HG03439 (cell line): ENCODE results near the gene KRTAP13-2.

Experiments used
- ATAC-seq: cut with Tn5 transposase; IDR thresholded peaks from one replicate; pipeline ENCODE4 v1.9.1; 2021; ENCODE audit warnings: mild to moderate bottlenecking, moderate library complexity; ENCODE audit not compliant: unreplicated experiment

KRTAP13-2 gene, protein sequence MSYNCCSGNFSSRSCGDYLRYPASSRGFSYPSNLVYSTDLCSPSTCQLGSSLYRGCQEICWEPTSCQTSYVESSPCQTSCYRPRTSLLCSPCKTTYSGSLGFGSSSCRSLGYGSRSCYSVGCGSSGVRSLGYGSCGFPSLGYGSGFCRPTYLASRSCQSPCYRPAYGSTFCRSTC

DNA sequence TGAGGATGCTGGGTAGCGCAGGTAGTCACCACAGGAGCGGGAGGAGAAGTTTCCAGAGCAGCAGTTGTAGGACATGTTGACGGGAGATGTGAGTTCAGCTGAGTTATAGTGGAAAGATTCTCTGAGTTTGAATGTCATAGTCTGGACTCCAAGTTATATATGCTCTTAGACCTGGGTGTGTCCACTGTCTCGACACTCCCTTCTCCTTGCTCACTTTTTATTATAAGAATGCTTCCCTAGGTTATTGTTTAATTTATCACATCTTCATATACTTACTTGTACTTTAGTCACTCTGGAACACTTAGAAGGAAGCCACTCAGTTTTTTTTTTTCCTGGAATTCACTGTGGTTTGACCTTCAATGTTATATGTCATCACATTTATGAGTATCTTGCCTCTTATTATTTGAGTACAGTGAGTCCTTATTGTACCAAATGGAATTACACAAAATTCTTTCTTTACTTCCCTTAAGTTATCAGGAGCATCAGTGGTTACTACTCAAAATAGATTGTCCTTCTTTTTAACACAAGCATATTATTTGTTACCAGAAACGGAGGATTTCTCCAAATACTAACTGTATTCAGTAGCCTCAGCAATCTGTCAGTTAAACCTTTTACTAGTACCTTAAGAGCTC lies at the start of gene KRTAP13-2:
KRTAP13-2 (minus strand) TSS at position 133 of the 632 bp plus-strand sequence; CDS start at position 75, 58 bp downstream.
- no peak for ATAC-seq

DNA sequence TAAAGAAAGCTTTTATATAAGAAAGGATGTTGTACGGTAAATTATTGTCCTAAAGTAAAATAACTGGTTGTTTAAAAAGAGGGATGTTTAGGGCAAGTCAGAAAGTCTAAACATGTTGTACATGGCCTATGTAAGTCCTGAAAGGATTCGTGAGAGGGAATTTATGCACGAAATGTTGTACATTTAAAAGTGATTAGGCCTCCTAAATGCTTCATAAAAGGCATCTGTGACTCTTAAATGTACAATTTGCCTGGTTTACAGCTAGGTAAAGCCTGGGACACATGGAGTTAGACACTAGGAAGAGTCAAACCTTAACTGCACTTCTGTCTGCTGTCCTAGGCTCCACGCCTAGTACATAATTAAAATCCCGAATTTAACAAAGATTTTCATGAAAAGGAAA lies 43.9 kb upstream of the KRTAP13-2 start:
- no peak for ATAC-seq

DNA sequence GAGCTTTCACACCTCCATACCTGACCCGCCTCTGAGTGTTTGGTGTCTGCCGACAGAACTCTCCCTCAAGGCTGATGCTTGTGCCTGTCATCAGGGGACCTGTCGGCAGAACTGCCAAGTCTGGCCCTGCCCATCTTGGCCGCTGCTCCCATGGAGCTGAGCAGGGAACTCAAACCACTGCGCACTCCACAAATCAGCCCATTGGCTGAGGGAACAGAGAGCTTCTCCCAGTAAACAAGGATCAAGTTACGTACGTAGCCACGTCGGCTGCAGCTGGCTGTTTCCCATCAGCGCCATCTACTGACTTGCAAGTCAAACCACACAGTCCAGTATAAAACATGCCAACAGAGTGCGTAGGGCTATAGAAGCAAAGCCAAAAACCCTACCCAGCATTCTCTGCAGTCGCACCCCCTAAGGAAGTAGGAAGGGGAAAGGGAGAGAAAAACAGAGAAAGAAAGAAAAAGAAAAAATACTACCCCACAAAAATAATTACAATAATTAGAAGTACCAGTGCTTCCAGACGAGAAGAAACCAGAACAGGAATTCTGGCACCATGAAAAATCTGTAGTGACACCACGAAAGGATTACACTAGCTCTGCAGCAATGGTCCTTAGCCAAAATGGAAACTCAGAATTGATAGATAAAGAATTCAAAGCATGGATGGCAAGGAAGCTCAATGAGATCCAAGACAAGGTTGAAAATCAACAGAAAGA lies 36.9 kb upstream of the KRTAP13-2 start:
- no peak for ATAC-seq

DNA sequence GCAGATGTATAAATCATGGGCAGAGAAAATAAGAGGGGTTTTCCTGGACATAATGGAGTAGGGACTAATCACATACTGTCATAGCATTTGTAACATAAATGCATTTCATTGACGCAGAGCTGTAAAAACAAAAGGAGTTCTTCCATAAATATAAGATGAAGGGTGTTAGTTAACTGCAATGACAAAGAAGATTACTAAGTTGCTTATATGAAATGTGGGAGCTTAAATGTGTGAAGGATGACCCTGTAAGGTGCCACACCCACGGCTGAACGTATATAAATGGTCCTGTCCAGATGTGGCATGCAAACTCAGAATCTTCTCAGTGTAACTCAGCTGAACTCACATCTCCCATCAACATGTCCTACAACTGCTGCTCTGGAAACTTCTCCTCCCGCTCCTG lies 23.7 kb upstream of the KRTAP13-2 start, which contains the start of gene KRTAP13-1:
KRTAP13-1 (plus strand) TSS at position 301 of the 400 bp plus-strand sequence; CDS start at position 357, 56 bp downstream.
- no peak for ATAC-seq

DNA sequence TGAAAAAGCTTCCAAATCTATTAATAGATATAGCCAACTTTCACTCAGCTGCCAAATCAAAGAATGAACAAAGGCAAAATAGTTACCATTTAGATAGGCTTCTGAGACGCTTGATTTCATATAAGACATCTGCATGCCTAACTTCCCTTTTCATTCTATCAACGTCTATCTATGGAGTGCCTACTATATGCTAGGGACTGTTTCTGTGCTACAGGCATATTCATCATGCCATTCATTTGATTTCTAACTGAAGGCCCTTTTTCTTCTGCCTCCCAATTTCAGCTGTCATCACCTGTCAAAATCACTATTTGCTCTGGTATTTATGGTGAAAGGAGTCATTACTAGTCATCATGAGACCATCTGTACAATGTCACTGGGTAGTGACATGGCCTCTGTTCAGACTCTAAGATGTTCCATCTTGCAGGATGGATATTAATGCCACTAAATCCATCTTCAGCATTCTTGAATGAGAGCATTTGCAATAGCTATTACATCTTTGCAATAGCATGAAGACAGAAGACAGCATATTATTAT lies 19.5 kb upstream of the KRTAP13-2 start:
- ATAC-seq = no peak

DNA sequence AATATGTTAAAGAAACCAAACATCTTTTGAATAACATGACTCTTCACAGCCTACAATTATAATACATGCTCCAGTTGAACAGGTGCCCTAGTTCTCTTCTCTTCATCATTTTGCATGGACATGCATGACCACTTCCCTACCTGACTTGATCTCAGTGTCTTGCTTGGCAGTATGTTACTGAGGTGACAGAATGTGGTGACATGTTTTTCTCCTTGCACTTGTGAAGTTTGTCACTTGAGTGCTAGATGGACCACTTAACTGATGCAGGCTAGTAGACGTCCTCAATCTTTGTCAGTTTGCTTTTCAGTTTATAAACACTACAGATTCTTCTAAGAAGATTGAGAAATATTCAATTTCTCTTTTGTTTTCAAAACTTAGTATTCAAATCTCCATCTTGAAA lies 10.1 kb upstream of the KRTAP13-2 start:
- ATAC-seq = no peak

DNA sequence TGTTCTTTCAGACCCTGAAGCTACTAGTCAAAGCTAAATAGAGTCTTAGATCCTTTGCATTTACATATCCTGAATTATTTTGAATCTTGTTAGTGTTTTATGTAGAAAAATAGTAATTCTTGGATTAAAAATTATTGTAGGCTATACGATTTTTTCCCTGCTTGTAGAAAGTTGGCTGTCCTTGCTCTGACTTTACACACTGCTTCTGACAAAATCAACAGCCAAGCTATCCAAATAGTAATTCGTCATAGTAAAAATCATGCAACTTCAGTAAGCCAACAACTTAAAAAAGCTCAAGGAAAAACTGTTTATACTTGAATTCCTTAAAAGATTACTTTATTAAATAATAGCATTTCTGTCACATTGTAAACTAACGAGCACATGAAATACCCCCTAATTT lies 16.2 kb downstream of the KRTAP13-2 start:
- no peak for ATAC-seq

DNA sequence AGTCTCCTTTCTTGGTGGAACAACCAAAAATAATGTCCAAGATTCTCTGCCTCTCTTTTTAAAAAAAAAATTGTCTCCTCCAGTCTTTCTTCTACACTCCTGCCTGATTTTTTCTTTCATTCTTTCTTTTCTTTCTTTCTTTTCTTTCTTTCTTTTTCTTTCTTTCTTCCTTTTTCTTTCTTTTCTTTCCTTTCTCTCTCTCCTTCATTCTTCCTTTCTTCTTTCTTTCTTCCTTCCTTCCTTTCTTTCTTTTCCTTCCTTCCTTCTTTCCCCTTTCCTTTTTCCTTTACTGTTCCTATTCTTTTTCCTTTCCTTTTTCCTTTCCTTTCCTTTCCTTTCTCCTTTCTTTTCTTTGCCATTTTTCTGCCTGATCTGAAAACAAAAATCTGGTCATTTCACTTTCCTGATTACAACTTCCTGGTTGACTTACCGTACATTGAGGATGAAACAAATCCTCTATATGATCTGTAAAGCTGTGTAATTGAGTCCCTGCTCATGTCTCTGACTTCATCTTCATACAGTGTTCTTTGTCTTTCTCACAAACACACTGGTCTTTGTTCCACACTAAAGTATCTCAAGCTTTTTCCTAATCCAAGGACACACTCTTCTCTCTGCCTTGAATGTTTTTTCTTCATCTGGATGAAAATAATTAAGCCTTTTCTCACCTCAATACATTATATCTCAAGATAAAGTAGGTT lies 17.6 kb downstream of the KRTAP13-2 start:
- ATAC-seq = no peak

DNA sequence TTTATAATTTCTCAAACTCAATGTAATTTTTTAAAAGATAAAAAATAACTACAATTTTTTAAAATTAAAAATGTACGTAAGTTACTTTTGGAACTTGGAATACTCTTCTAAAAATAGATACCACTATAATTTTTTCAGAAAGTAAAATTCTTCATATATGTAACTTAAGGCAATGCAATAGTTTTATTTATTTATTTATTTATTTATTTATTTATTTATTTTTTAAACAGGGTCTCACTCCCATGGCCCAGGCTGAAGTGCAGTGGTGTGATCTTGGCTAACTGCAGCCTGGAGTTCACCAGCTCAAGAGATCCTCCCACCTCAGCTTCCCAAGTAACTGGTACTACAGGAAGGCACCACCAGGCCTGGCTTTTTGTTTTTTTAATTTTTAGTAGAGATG lies 20.5 kb downstream of the KRTAP13-2 start:
- no peak for ATAC-seq

DNA sequence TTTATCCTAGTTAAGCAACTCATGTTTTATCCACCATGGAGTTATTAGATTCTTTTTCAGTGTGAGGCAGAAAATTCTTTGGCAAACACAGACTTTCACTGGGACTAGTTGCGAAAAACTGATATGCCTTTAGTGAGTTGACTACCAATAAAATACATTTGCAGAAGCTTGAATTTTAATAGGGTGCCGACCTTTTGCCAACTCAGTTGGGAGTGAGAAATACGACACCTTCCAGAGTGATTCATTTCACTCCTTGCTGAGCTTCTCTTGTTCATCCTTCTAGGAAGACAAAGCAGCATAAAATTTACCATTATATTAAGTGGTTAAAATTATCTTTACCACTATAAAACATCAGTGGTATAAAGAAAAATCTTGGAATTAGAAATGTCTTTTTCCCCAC lies 22.5 kb downstream of the KRTAP13-2 start:
- no peak for ATAC-seq

DNA sequence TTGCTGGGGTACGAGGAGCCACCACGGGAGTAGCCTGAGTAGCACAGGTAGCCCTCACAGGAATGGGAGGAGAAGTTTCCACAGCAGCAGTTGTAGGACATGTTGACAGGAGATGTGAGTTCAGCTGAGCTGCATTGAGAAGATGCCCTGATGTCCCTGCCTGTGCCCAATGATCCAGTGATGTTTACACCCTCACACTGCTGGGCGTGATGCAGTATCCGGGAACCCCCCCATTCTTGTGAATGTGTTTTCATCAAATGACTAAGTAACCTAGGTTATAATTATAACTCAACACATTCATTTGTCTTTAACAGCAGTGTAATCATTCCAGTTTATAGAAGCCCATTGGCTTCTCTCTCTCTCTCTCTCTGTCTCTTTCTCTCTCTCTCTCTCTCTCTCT lies 23.6 kb downstream of the KRTAP13-2 start, which contains the start of gene KRTAP23-1:
KRTAP23-1 (minus strand) TSS at position 101 of the 400 bp plus-strand sequence; CDS start at position 101, 0 bp downstream.
- no peak for ATAC-seq

DNA sequence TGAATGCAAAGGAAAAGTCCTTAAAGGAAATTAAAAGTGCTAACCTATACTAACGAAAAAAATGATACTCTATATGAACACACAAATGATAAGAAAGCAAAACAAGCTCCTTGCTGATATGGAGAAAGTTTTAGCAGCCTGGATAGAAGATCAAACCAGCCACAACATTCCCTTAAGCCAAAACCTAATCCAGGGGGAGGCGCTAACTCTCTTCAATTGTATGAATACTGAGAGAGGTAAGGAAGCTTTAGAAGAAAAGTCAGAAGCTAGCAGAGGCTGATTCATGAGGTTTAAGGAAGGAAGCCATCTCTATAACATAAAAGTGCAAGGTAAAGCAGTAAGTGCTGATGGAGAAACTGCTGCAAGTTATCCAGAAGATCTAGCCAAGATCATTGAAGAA lies 27.1 kb downstream of the KRTAP13-2 start:
- no peak for ATAC-seq

DNA sequence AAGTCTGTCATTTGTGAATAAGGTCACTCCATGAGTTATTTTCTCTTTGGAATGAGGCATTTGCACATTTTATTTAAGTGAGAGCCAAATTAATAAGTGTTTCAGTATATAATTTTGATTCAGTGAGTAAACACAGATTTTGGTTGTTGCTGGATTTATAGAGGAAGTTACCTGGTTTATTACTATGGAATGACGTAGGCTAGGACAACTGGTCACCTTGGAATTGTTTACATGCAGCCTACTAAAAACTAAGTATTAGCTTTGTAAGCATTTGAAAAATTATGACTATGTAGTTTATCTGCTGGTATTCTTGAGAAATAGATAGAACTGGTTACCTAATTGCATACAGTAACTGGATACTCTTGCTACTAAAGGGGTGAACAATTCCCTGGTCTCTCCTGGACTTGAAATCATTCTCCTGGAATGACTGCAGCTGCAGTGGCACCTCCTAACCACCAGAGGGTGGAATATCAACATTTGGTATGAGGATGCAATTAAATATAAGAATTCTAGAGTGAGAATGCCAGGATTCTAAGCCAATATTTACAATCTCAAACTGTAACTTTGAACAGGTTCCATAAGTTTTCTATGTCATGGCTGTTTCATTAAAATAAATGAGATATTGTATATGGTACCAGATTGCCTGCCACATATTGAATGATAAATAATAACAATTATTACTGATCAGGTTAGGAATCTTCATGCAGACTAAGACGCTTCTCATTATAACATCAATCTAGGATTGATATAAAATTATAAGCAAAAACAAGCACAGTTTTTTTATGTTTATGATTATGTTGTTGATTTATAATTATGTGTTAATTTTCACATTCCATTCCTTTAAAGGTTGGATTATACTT lies 31.1 kb downstream of the KRTAP13-2 start:
- no peak for ATAC-seq

DNA sequence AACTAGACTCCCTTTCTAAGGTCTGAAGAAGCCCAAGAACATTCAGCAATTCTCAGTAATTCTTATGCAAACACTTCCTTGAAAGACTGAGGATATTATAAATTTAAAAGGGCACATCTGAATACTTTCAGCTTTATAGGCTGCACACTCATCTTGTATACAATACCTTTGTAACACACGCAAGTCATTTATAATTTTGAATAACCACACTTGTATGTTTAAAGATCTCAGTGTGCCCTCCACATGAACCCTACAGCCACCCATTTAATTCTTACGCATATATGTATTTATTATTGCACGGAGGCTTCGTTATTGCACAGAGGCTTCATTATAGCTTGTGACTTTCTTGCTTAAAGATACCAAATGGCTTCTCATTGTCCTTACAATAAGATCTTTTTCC lies 33.4 kb downstream of the KRTAP13-2 start:
- ATAC-seq = no peak

DNA sequence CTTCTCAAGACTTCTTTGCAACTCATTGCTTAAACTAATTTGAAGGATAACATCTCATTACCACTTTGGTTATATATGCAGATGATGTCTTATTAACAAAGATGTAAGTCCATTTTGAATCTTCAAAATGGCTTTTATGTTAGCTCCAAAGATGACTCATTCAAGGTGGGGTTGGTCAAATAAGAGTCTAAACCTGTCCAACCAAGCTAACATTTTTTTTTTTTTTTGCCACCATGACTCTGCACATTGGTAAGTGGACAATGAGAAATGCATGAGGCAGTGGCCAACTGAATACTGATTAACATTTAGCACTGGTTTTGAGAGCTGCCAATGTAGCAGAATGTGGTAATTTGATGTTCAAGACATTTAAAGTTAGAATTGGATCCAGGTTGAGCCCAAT lies 34.3 kb downstream of the KRTAP13-2 start:
- ATAC-seq = no peak

DNA sequence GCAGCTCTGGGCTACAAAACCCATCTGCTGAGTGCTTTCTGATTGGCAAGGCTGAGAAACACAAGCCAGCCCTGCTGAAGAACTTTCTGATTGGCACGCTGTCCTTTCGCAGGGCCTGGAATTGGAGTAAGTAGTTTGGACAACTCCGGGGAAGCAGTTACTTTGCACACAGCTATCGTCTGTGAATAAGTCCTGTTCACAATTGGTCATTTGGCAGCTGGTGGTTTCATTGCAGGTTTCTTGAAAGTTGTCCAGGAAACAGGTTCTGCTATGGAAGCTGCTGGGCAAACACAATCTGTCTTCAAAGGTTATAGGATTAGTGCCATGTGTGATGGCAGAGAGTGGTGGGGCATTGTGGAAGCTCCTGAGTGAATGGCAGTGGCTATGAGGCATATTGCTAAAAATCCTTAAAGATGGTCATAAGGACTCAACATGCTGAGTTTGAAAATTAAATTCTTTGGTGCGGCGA lies 34.8 kb downstream of the KRTAP13-2 start, which contains the start of gene KRTAP27-1:
KRTAP27-1 (minus strand) TSS at position 419 of the 469 bp plus-strand sequence; CDS start at position 393, 26 bp downstream.
- no peak for ATAC-seq

DNA sequence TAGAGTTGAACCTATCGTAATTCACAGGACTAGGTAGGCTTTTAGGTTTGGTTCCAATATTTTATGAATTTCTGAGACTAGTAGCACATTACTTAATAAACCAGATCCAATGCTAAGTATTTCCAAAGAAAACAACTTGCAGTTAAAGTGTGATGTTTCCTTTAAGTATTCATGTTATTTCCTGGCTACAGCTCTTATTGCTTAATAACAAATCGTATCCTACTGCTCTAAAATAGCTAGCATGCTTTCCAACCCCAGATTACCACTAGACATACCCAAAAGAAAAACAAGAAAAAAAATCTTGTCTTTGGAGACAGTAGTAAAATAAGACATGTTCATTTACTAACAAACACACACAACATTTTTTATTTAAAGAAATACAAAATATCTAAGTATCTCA lies 35.5 kb downstream of the KRTAP13-2 start:
- ATAC-seq = no peak

DNA sequence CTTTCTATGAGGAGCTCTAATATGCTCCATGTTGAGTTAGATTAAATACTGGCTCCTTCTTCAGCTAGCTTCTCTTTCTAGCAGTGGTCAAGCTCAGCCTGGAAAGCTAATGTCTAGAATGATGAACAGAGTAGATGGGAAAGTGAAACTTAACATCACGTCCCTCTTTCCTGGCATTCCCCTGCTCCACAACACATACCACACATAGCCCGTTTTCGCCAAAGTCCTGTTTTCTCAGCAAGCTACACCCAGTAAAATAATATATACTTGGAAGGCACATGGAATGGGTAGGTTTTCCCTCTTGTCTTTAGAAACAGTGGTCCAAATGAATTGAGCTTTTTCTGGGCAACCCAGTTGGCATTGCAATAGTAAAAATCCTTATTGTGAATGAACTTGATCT lies 38.3 kb downstream of the KRTAP13-2 start:
- ATAC-seq = no peak

DNA sequence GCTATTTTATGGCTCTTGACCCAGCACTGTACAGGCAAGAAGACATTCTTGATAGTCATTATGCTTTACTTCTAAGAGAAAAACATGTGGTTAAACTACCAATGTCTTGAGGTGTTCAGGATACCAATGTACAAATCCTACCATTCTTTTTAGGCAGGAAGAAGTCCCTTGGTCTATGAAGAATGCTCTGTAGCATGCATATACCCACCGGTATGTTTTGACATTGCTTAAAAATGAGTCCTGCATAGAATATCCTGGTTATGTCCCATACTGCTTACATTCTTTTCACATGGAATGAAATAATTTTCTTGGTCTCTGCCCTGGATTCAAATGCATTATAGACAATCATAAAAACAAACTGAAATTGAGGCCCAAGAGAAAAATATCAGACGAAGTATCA lies 39.4 kb downstream of the KRTAP13-2 start:
- no peak for ATAC-seq
